GM21737 (cell line): Measurements from ENCODE around the gene SLC2A9.
A peak's percentile ranks its signal among the peaks of the same experiment; 100 is the strongest.
"Not testable (repeated sequence)": the region's sequence is repeated elsewhere in the genome, so short reads cannot be mapped to it uniquely, and the experiment has no call there.

Source experiments
- ATAC-seq: cut with Tn5 transposase; IDR thresholded peaks from one replicate; pipeline ENCODE4 v1.9.1; 2021; ENCODE audit warnings: mild to moderate bottlenecking, moderate library complexity; ENCODE audit not compliant: unreplicated experiment

Gene SLC2A9

GRCh38 chr4:9847968-9848748 lies 173.1 kb downstream of the SLC2A9 start:
- no peak for ATAC-seq

- ATAC-seq: no peak
Measured at GRCh38 chr4:9845791-9846493, 175.4 kb downstream of the SLC2A9 start.

- no peak for ATAC-seq
Measured at GRCh38 chr4:9841072-9841471, 180.2 kb downstream of the SLC2A9 start.

- no peak for ATAC-seq
Measured at GRCh38 chr4:9835430-9835829, 185.9 kb downstream of the SLC2A9 start.

- ATAC-seq: no peak
Measured at GRCh38 chr4:9833421-9833820, 187.9 kb downstream of the SLC2A9 start.

DNA sequence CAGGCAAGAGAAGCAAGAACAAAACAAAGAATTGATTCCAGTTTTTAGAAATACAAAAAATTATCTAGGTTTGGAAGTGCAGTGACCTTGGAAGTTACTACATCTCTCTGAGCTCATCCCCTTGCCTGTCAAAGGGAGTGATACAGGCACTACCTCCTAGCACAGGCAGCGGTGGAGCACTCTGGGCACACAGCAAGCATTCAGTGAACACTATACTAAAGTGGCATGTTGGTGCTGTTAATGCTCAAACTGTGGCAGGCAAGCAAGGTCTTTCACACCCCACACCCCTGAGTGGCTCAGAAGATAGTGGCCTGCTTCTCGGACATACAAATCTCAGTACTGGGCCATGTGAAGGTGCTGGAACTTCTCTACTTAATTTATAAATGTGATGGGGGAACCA lies 188.7 kb downstream of the SLC2A9 start:
- ATAC-seq: no peak

- no peak for ATAC-seq
Measured at GRCh38 chr4:9826551-9826950, 194.7 kb downstream of the SLC2A9 start.

DNA sequence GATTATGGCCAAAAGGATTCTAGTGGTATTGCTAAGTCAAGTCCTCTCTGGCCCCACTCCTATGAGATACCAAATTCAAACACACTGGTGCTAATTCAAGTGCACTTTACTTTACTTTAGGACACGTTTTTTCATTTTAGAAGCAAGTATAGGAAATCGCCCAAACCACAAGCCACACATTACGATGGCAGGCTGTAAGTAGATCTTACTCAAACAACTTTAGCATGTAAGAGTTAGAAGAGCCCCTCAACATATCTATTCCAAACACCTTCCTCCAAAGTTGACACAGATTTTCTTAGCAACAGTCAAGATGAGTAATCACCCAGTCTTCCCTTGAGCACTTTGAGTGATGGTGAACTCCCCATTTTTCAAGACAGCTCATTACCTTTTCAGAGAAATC lies 196.2 kb downstream of the SLC2A9 start:
- no peak for ATAC-seq

DNA sequence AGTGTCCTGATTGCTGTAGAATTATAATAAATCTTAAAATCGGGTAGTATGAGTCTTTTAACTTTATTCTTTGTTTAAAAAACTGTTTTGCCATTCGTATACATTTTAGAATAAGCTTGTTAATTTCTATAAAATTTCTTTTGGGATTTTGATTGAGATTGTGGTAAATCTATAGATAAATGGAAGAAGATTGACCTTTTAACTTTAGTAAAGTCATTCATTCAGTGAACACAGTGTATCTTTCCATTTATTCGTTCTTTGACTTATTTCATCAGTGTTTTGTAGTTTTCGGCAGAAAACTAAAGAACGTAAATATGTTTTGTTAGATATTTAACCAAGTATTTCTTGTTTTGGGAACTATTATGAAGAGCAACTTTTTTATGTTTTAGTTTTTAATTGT lies 201.0 kb downstream of the SLC2A9 start:
- ATAC-seq: no peak

GRCh38 chr4:9816285-9816684 lies 205.0 kb downstream of the SLC2A9 start:
- no peak for ATAC-seq

DNA sequence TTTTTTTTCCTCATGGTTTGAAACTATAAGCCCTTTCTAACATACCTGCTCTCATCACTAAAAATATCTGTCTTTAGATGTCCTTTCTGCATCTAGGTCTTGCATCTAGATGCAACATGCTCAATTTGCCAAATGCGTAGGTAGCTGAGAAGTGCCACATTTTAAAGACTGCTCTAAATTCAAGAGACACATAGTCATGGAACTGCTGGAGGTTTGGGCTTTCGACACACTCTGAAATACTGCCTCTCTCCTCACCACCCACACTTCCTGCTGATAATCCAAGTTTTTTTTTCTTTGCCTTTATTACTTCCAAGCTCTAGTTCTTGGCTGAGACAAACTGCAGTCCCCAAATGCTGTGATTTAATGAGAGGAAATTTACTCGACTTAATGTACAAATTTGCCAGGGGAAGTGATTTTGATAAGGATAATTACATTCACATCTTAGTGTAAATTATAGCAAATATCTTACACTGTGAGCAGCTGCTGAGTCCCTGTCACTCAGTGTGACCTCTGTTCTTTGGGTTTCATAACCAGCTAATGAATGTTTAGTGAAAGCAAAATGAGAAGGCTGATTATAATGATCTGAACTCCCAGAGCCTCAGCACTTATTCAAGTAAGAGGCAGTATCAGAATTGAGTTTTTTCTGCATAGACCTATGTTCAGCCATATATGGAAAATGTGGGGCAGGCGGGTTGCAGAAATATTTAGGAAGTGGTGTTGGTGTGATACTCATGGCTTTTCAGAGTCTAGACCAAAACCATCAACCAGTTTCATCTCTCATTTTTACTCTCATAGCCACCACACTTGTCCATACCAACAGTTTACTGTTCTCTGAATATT lies 208.6 kb downstream of the SLC2A9 start:
- ATAC-seq: peak; percentile 81

DNA sequence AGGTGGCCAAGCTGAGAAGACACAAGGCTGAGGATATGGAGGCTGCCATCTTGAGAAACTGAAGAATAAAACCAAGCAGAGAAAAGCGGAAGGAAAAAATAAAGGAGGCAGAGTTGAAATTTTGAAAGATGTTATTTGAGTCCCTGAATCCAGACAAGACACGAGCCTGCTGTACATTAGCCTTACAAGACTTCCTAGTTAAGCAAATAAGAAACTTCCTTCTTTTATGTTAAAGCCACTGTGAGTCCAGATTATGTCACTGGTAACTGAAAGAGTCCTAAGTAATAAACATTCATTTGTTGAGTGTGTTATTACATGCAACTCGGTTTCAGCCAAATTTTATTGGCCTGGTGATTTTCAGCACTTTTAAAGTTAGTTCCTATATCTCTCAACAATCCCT lies 209.5 kb downstream of the SLC2A9 start:
- ATAC-seq: no peak

DNA sequence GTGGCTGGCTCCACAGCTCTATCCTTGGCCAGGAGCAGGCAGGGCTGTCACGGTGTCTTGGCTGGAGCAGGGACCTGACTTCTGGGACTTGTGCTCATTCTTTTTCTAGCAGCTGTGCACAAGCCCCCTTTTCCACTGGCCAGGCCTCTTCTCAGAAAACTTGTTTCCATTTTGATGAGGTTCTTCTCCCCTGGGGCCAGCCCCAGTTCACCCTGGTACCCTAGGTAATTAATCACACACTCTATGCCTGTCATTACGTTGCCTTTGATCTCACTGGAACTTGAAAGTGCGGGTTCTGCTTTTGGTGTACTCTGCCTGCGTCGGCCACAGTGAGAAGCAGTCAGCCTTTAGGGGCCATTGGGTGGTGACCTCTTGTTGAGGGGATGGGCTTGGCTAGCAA lies 213.2 kb downstream of the SLC2A9 start:
- no peak for ATAC-seq

- ATAC-seq: no peak
Measured at GRCh38 chr4:9804918-9805317, 216.4 kb downstream of the SLC2A9 start.

DNA sequence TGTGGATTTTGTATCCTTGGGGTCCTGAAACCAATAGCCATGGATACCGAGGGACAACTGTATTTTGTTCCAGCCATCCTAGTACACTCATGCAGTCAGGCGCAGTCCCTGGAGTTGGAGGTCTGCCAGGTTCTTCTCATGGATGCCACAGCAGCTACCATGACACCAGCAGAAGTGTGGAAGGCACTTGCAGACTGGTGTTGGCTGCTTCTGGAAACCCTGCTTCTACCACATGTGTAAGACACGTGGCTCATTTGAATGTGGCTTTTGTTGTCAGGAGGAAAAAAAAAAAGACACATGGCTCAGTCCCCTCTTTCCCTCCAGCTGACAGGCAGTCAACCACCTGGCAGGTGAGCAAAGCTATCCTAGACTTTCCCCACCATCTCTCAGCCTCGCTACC lies 220.4 kb downstream of the SLC2A9 start:
- no peak for ATAC-seq

DNA sequence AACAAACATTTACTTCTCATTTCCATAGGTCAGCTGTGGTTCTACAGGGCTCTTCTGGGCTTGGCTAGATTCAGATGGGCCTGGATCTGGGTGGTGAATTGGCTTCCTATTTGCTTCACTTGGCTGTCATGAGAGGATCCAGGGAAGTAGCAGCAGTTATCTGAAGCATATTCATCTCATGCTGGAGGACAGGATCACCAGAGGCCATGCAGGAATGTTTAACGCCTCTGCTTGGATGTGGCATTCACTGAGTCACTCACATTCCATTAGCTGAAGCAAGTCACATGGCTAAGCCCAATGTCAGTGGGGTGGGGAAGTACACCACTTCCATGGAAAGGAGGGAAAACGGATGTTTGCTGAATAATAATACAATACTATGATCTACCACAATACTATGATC lies 224.7 kb downstream of the SLC2A9 start:
- not testable (repeated sequence) for ATAC-seq

- ATAC-seq: no peak
Measured at GRCh38 chr4:9792381-9792780, 228.9 kb downstream of the SLC2A9 start.

GRCh38 chr4:9785891-9786290 lies 235.4 kb downstream of the SLC2A9 start:
- not testable (repeated sequence) for ATAC-seq

GRCh38 chr4:9782136-9782436 lies 239.2 kb downstream of the SLC2A9 start:
- no peak for ATAC-seq

DNA sequence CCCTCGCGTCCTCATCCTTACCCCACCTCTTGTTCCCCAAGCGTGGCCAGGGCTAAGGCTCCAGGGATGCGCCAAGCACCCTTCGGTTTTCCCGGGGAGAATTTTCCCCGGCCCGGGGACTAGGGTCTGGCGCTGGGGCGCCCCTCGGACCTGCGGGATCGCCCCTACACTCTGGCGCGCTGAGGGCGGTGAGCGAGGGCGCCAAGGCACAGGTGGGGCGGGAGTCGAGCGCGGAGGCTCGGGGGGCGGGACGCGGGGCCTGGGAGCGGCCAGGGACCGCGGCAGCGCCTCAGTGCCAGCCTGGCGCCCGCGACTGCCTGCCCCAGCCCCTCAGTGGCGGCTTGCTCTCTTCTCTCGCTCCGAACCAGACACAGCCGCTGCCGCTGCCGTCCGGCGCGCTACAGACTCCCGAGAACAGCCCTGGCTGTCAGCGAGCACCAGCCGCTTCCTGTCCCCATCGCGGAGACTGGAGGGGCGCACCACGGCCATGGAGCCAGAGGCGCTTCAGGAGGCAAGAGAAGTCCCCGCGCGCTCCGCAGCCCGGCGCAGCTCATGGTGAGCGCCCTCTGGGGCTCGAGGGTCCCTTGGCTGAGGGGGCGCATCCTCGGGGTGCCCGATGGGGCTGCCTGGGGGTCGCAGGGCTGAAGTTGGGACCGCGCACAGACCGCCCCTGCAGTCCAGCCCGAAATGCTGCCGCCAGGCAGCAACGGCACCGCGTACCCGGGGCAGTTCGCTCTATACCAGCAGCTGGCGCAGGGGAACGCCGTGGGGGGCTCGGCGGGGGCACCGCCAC lies 239.8 kb downstream of the SLC2A9 start, which contains the start of gene DRD5:
TSS of gene DRD5 (plus strand) at position 292 of the 793 bp plus-strand sequence. CDS start at position 688, 396 bp downstream.
- ATAC-seq: no peak
